Astrocyte (in vitro differentiated cells and primary cell): ENCODE data around the gene DRD4. TPM values are rescaled to one million over a fixed set of nuclear protein-coding genes. Genes with fewer than 3 reads are reported as not detected.

ENCODE experiments used
- DNase-seq: peaks from one replicate; pipeline ENCODE4 v3.0.0-alpha.2; 2010; ENCODE audit warnings: low read depth
- FAIRE-seq: peaks from 2 replicates; lab custom pipeline; 2011; peaks lifted over from hg19 to GRCh38; lab: Jason Lieb, UNC
- H2AFZ ChIP-seq: 2 replicates; pipeline ENCODE4 v1.6.0; 2012; ENCODE audit warnings: low read depth, low read length, inconsistent platforms
- H3K27ac ChIP-seq: 2 replicates; pipeline ENCODE4 v1.5.1; 2011; ENCODE audit warnings: low read depth, low read length, inconsistent platforms
- H3K27me3 ChIP-seq: 2 replicates; pipeline ENCODE4 v1.6.0; 2011; ENCODE audit warnings: low read length, inconsistent platforms; ENCODE audit not compliant: insufficient read depth
- H3K36me3 ChIP-seq: 2 replicates; pipeline ENCODE4 v1.5.1; 2011; ENCODE audit warnings: low read length, inconsistent platforms; ENCODE audit not compliant: insufficient read depth
- H3K4me1 ChIP-seq: 2 replicates; pipeline ENCODE4 v1.5.1; 2011; ENCODE audit warnings: low read length, inconsistent platforms; ENCODE audit not compliant: insufficient read depth
- H3K4me2 ChIP-seq: 2 replicates; pipeline ENCODE4 v1.6.0; 2012; ENCODE audit warnings: low read length, inconsistent platforms
- H3K4me3 ChIP-seq: 2 replicates; pipeline ENCODE4 v1.5.1; 2011; ENCODE audit warnings: low read depth, mild to moderate bottlenecking, low read length, inconsistent platforms; ENCODE audit not compliant: insufficient read depth
- H3K79me2 ChIP-seq: 2 replicates; pipeline ENCODE4 v1.6.0; 2012; ENCODE audit warnings: mild to moderate bottlenecking, low read length, inconsistent platforms; ENCODE audit not compliant: insufficient read depth
- H3K9ac ChIP-seq: 2 replicates; pipeline ENCODE4 v1.6.0; 2012; ENCODE audit warnings: mild to moderate bottlenecking, low read length, inconsistent platforms
- H3K9me3 ChIP-seq: 2 replicates; pipeline ENCODE4 v1.5.1; 2012; ENCODE audit warnings: low read depth, mild to moderate bottlenecking, low read length, inconsistent platforms; ENCODE audit not compliant: insufficient read depth
- H4K20me1 ChIP-seq: 2 replicates; pipeline ENCODE4 v1.6.0; 2012; ENCODE audit warnings: low read length, inconsistent platforms; ENCODE audit not compliant: insufficient read depth
- H3K27ac Mint-ChIP-seq: one replicate; pipeline ENCODE4 v1.8.0; 2021; ENCODE audit warnings: mild to moderate bottlenecking, mixed read lengths; ENCODE audit not compliant: unreplicated experiment
- H3K27me3 Mint-ChIP-seq: one replicate; pipeline ENCODE4 v1.8.0; 2021; ENCODE audit warnings: low read depth, mixed read lengths; ENCODE audit not compliant: unreplicated experiment
- H3K36me3 Mint-ChIP-seq: one replicate; pipeline ENCODE4 v1.8.0; 2021; ENCODE audit warnings: low read depth, mixed read lengths; ENCODE audit not compliant: unreplicated experiment
- H3K4me1 Mint-ChIP-seq: one replicate; pipeline ENCODE4 v1.8.0; 2021; ENCODE audit warnings: low read depth, mixed read lengths; ENCODE audit not compliant: unreplicated experiment
- H3K4me3 Mint-ChIP-seq: one replicate; pipeline ENCODE4 v1.8.0; 2021; ENCODE audit warnings: mild to moderate bottlenecking, moderate library complexity, mixed read lengths; ENCODE audit not compliant: unreplicated experiment
- H3K9me3 Mint-ChIP-seq: one replicate; pipeline ENCODE4 v1.8.0; 2021; ENCODE audit warnings: mild to moderate bottlenecking, mixed read lengths; ENCODE audit not compliant: unreplicated experiment
- CTCF ChIP-seq: IDR thresholded peaks from 2 replicates; pipeline ENCODE4 v1.5.1; 2011; ENCODE audit warnings: low read depth, mild to moderate bottlenecking, inconsistent platforms, low read length, moderate library complexity; ENCODE audit not compliant: insufficient read depth
- EZH2 ChIP-seq: IDR thresholded peaks from 2 replicates; pipeline ENCODE4 v1.6.1; 2012; ENCODE audit warnings: mild to moderate bottlenecking, low read length, inconsistent platforms; ENCODE audit not compliant: insufficient read depth
- total RNA-seq: library from RNA; stranded (reverse); gene quantifications from 2 replicates; pipeline ENCODE4 v1.2.1, GENCODE V29; 2021

Gene DRD4
- total RNA-seq, 1 donor from 2014 or later, result 9.9 TPM

- no peak overlapping the region for H3K4me3 ChIP-seq
- H3K27me3 ChIP-seq, result peaks cover 2% of the 10 kb centered on the region
- peaks cover 15% of the 10 kb centered on the region for H3K4me1 ChIP-seq
- H2AFZ ChIP-seq, result no peak overlapping the region
- DNase-seq (no peak), FAIRE-seq (no peak)
- H3K4me2 ChIP-seq, result no peak overlapping the region
- H3K4me3 Mint-ChIP-seq, result no peak overlapping the region
- TF ChIP-seq EZH2 (no peak), CTCF (no peak)
- no peaks in the 10 kb centered on the region for H3K27me3 Mint-ChIP-seq
- no peaks in the 10 kb centered on the region for H3K36me3 ChIP-seq
- peaks cover 23% of the 10 kb centered on the region for H3K4me1 Mint-ChIP-seq
- no peaks in the 10 kb centered on the region for H3K9me3 ChIP-seq
- H3K27ac Mint-ChIP-seq, result no peak overlapping the region
- no peak overlapping the region for H3K27ac ChIP-seq
- H4K20me1 ChIP-seq, result peaks cover 5% of the 10 kb centered on the region
- H3K9me3 Mint-ChIP-seq, result peaks cover 4% of the 10 kb centered on the region
- H3K9ac ChIP-seq, result no peak overlapping the region
- peaks cover 9% of the 10 kb centered on the region for H3K36me3 Mint-ChIP-seq
- no peaks in the 10 kb centered on the region for H3K79me2 ChIP-seq
These were observed 9.8 kb upstream of the DRD4 start for GRCh38 chr11:627308-627576.

- H3K4me3 Mint-ChIP-seq, result peak overlapping the region; percentile 34
- Histone ChIP-seq H3K4me2 (peak overlapping the region; percentile 78), H3K4me1 (peaks cover 15% of the 10 kb centered on the region), H3K9me3 (no peaks in the 10 kb centered on the region), H2AFZ (no peak overlapping the region), H3K4me3 (no peak overlapping the region), H3K79me2 (no peaks in the 10 kb centered on the region), H3K36me3 (no peaks in the 10 kb centered on the region), H3K27me3 (peaks cover 2% of the 10 kb centered on the region), H3K9ac (no peak overlapping the region), H4K20me1 (peaks cover 5% of the 10 kb centered on the region), H3K27ac (peak overlapping the region; percentile 54)
- H3K4me1 Mint-ChIP-seq, result peaks cover 23% of the 10 kb centered on the region
- DNase-seq (no peak), FAIRE-seq (no peak)
- no peak for TF ChIP-seq EZH2
- TF ChIP-seq CTCF, result no peak
- peaks cover 4% of the 10 kb centered on the region for H3K9me3 Mint-ChIP-seq
- H3K27ac Mint-ChIP-seq, result peak overlapping the region; percentile 98
- peaks cover 9% of the 10 kb centered on the region for H3K36me3 Mint-ChIP-seq
- no peaks in the 10 kb centered on the region for H3K27me3 Mint-ChIP-seq
These were observed 9.0 kb upstream of the DRD4 start for GRCh38 chr11:628056-628455.

- H3K4me3 ChIP-seq, result no peak overlapping the region
- peak overlapping the region; percentile 35 for H3K27ac ChIP-seq
- H3K36me3 ChIP-seq, result no peaks in the 10 kb centered on the region
- peaks cover 5% of the 10 kb centered on the region for H4K20me1 ChIP-seq
- Mint-ChIP-seq H3K9me3 (peaks cover 4% of the 10 kb centered on the region), H3K4me3 (peak overlapping the region; percentile 52), H3K36me3 (peaks cover 6% of the 10 kb centered on the region), H3K27ac (peak overlapping the region; percentile 98), H3K4me1 (peaks cover 21% of the 10 kb centered on the region), H3K27me3 (no peaks in the 10 kb centered on the region)
- TF ChIP-seq EZH2 (no peak), CTCF (no peak)
- H3K9me3 ChIP-seq, result no peaks in the 10 kb centered on the region
- no peak overlapping the region for H3K9ac ChIP-seq
- H2AFZ ChIP-seq, result no peak overlapping the region
- peaks cover 15% of the 10 kb centered on the region for H3K4me1 ChIP-seq
- DNase-seq, result no peak
- H3K79me2 ChIP-seq, result no peaks in the 10 kb centered on the region
- H3K4me2 ChIP-seq, result peak overlapping the region; percentile 78
- peaks cover 2% of the 10 kb centered on the region for H3K27me3 ChIP-seq
- no peak for FAIRE-seq
These were observed 7.9 kb upstream of the DRD4 start for GRCh38 chr11:629237-629583.
